ENCODE data around the gene ADAMTS16. TPM values are rescaled to one million over a fixed set of nuclear protein-coding genes. Genes with fewer than 3 reads are reported as not detected.

ADAMTS16 gene
- total and polyA plus RNA-seq, 2 donors (not counting 3 experiments of a cell fraction or from before 2014, with no cell fraction given), result not detected

DNA sequence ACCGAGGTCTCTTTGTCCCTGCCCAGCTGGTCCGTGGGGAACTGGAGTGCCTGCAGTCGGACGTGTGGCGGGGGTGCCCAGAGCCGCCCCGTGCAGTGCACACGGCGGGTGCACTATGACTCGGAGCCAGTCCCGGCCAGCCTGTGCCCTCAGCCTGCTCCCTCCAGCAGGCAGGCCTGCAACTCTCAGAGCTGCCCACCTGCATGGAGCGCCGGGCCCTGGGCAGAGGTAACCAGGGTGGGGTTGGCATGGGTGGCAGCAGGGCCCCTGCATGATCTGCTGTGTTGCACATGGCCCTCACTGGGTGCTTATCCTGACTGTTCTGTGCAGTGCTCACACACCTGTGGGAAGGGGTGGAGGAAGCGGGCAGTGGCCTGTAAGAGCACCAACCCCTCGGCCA, 163.1 kb downstream of the ADAMTS16 start:
- TF ChIP-seq JUN (IDR thresholded peaks at IDR 0.05; ENCODE audit: borderline replicate concordance, insufficient read depth, insufficient read length, low read depth), result no peak
- TF ChIP-seq POLR2AphosphoS5 (IDR thresholded peaks at IDR 0.05; ENCODE audit: insufficient read depth, low read depth, low read length), result no peak
- TF ChIP-seq, protein P1, sequence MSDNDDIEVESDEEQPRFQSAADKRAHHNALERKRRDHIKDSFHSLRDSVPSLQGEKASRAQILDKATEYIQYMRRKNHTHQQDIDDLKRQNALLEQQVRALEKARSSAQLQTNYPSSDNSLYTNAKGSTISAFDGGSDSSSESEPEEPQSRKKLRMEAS (IDR thresholded peaks at IDR 0.05; ENCODE audit: insufficient read depth, insufficient read length), result no peak
- no peak for TF ChIP-seq POLR2A (IDR thresholded peaks at IDR 0.05; ENCODE audit: low read depth, low read length)
- TF ChIP-seq FOS (IDR thresholded peaks at IDR 0.05; ENCODE audit: borderline replicate concordance, insufficient read depth, low read length), result no peak
- TF ChIP-seq, protein P2, sequence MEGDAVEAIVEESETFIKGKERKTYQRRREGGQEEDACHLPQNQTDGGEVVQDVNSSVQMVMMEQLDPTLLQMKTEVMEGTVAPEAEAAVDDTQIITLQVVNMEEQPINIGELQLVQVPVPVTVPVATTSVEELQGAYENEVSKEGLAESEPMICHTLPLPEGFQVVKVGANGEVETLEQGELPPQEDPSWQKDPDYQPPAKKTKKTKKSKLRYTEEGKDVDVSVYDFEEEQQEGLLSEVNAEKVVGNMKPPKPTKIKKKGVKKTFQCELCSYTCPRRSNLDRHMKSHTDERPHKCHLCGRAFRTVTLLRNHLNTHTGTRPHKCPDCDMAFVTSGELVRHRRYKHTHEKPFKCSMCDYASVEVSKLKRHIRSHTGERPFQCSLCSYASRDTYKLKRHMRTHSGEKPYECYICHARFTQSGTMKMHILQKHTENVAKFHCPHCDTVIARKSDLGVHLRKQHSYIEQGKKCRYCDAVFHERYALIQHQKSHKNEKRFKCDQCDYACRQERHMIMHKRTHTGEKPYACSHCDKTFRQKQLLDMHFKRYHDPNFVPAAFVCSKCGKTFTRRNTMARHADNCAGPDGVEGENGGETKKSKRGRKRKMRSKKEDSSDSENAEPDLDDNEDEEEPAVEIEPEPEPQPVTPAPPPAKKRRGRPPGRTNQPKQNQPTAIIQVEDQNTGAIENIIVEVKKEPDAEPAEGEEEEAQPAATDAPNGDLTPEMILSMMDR (IDR thresholded peaks at IDR 0.05; ENCODE audit: extremely low read depth in 1 of 2, insufficient read depth in 1 of 2, low read depth in 1 of 2, low read length in 2 of 2), result no peak
- TF ChIP-seq MYC (IDR thresholded peaks at IDR 0.05; ENCODE audit: low read depth, low read length), result no peak
- no peak for TF ChIP-seq EZH2 (IDR thresholded peaks at IDR 0.05; ENCODE audit: borderline replicate concordance, low read depth, low read length, severe bottlenecking)
- TF ChIP-seq GATA2 (IDR thresholded peaks at IDR 0.05; ENCODE audit: insufficient read depth, insufficient read length, low read depth, low read length), result no peak
- intact Hi-C loops (cut with micrococcal nuclease) (no loop called here), dilution Hi-C loops (cut with MboI; ENCODE audit: extremely low pct_ligation_motif_present, low sequenced_read_pairs) (no loop called here)
- H2AFZ ChIP-seq (ENCODE audit: low read depth, low read length), result no peak overlapping the region
- H3K9ac ChIP-seq (replicated peaks; ENCODE audit: extremely low read depth, insufficient read depth, low read length), result no peak overlapping the region
- no peak for FAIRE-seq
- H3K4me1 ChIP-seq (ENCODE audit: control insufficient read depth, extremely low read depth, insufficient read depth, low read length), result no peaks in the 10 kb centered on the region
- no TSS peak for BruUV-seq (replicated peaks)
- ChIA-PET POLR2A (no interaction called here), CTCF (no interaction called here)
- H3K27ac ChIP-seq (ENCODE audit: insufficient read depth, low read depth, low read length), result no peak overlapping the region
- no peaks in the 10 kb centered on the region for H3K36me3 ChIP-seq (ENCODE audit: control insufficient read depth in 2 of 2, extremely low read depth in 1 of 2, insufficient read depth in 2 of 2, low read length in 2 of 2)
- DNase-seq (ENCODE audit: low read depth, low spot score), result no peak
- H3K79me2 ChIP-seq (ENCODE audit: control insufficient read depth, insufficient read depth, low read length), result no peaks in the 10 kb centered on the region
- no peaks in the 10 kb centered on the region for H3K9me1 ChIP-seq (replicated peaks; ENCODE audit: control insufficient read depth, extremely low read depth, insufficient read depth, low read length)
- H3K27me3 ChIP-seq (ENCODE audit: control insufficient read depth in 2 of 2, insufficient read depth in 2 of 2, low read length in 2 of 2), result no peaks in the 10 kb centered on the region
- H4K20me1 ChIP-seq (replicated peaks; ENCODE audit: control insufficient read depth, extremely low read depth, insufficient read depth, low read length), result no peaks in the 10 kb centered on the region
- no peak overlapping the region for H3K4me2 ChIP-seq (ENCODE audit: insufficient read depth, low read length)
- H3K9me3 ChIP-seq (replicated peaks; ENCODE audit: control insufficient read depth, insufficient read depth, low read length), result no peaks in the 10 kb centered on the region
- H3K4me3 ChIP-seq (replicated peaks in 1 of 3; ENCODE audit: insufficient read depth in 1 of 3, low read depth in 1 of 3, low read length in 3 of 3), result no peak overlapping the region

Measured in endothelial cell of umbilical vein (primary cell).